Large intestine (tissue), 3 donors: ENCODE results near the gene MALT1. TPM values are rescaled to one million over a fixed set of nuclear protein-coding genes. Genes with fewer than 3 reads are reported as not detected.
"Not testable (repeated sequence)": the region's sequence is repeated elsewhere in the genome, so short reads cannot be mapped to it uniquely, and the experiment has no call there.

ENCODE experiments used
- DNase-seq, 2 donors: peaks; one replicate each; pipeline versions ENCODE4 v3.0.0 to v3.0.0-alpha.2; 2013
- H3K27ac ChIP-seq: one replicate; pipeline ENCODE4 v1.5.1; 2013; ENCODE audit warnings: low read length
- H3K27me3 ChIP-seq: 2 replicates; pipeline ENCODE4 v1.6.1; 2013; ENCODE audit warnings: low read length; ENCODE audit not compliant: control insufficient read depth, insufficient read depth
- H3K36me3 ChIP-seq: 2 replicates; pipeline ENCODE4 v1.6.1; 2013; ENCODE audit warnings: low read length; ENCODE audit not compliant: control insufficient read depth, insufficient read depth
- H3K4me1 ChIP-seq: one replicate; pipeline ENCODE4 v1.6.1; 2013; ENCODE audit warnings: low read length; ENCODE audit not compliant: control insufficient read depth, insufficient read depth
- H3K4me3 ChIP-seq: one replicate; pipeline ENCODE4 v1.5.1; 2013; ENCODE audit warnings: low read length
- H3K9me3 ChIP-seq: one replicate; pipeline ENCODE4 v1.6.1; 2013; ENCODE audit warnings: mild to moderate bottlenecking, low read depth, low read length, moderate library complexity; ENCODE audit not compliant: control insufficient read depth
- WGBS: methylation state at CpG from one replicate; pipeline ENCODE4 v1.1.5; 2013; ENCODE audit warnings: low lambda C conversion rate; ENCODE audit not compliant: insufficient coverage; 5-methylcytosine and 5-hydroxymethylcytosine counted together
- polyA plus RNA-seq: library from polyadenylated mRNA; unstranded; fragments of 120-200 nt; gene quantifications from one replicate; pipeline ENCODE4 v1.2.1, GENCODE V29; 2013

The MALT1 gene
- polyA plus RNA-seq, 1 donor = 25.4 TPM

GRCh38 chr18:58756148-58756547, 84.9 kb downstream of the MALT1 start:
- H3K4me1 ChIP-seq = peaks cover 31% of the 10 kb centered on the region
- H3K27me3 ChIP-seq = no peaks in the 10 kb centered on the region
- H3K4me3 ChIP-seq = no peak overlapping the region
- peak overlapping the region; percentile 83 for H3K27ac ChIP-seq
- no peaks in the 10 kb centered on the region for H3K36me3 ChIP-seq
- peak in 1 of 2 donors; percentile 21 for DNase-seq
- no CpG with 5 or more reads among the region's 10 CpGs for WGBS
- H3K9me3 ChIP-seq = no peaks in the 10 kb centered on the region

GRCh38 chr18:58756596-58757240, 85.5 kb downstream of the MALT1 start:
- Histone ChIP-seq H3K36me3 (no peaks in the 10 kb centered on the region), H3K4me1 (peaks cover 31% of the 10 kb centered on the region), H3K4me3 (no peak overlapping the region), H3K27ac (no peak overlapping the region), H3K9me3 (no peaks in the 10 kb centered on the region), H3K27me3 (no peaks in the 10 kb centered on the region)
- WGBS = no CpG with 5 or more reads among the region's 8 CpGs
- DNase-seq = no peak

- not testable (repeated sequence) for H3K27me3 ChIP-seq, H3K9me3 ChIP-seq, H3K36me3 ChIP-seq, H3K4me3 ChIP-seq, DNase-seq, H3K27ac ChIP-seq
- H3K4me1 ChIP-seq = peaks cover 31% of the 10 kb centered on the region
- no CpG with 5 or more reads among the region's 7 CpGs for WGBS
These were observed 86.1 kb downstream of the MALT1 start for GRCh38 chr18:58757351-58757750.

GRCh38 chr18:58758046-58758445, 86.8 kb downstream of the MALT1 start:
- Histone ChIP-seq H3K36me3 (no peaks in the 10 kb centered on the region), H3K27me3 (no peaks in the 10 kb centered on the region), H3K27ac (no peak overlapping the region), H3K4me1 (peaks cover 31% of the 10 kb centered on the region), H3K9me3 (no peaks in the 10 kb centered on the region), H3K4me3 (no peak overlapping the region)
- 50% methylated on average over 1 of the region's 3 CpGs for WGBS
- no peak for DNase-seq

GRCh38 chr18:58758606-58759005, 87.3 kb downstream of the MALT1 start:
- Histone ChIP-seq H3K27ac (no peak overlapping the region), H3K4me1 (peaks cover 31% of the 10 kb centered on the region), H3K27me3 (no peaks in the 10 kb centered on the region), H3K9me3 (no peaks in the 10 kb centered on the region), H3K36me3 (no peaks in the 10 kb centered on the region), H3K4me3 (no peak overlapping the region)
- no CpG with 5 or more reads among the region's 9 CpGs for WGBS
- no peak for DNase-seq

GRCh38 chr18:58761241-58761969, 90.1 kb downstream of the MALT1 start:
- no peaks in the 10 kb centered on the region for H3K9me3 ChIP-seq
- WGBS = 40% methylated on average over 2 of the region's 14 CpGs
- H3K36me3 ChIP-seq = no peaks in the 10 kb centered on the region
- DNase-seq = no peak
- H3K27ac ChIP-seq = no peak overlapping the region
- peaks cover 14% of the 10 kb centered on the region for H3K4me1 ChIP-seq
- H3K4me3 ChIP-seq = no peak overlapping the region
- no peaks in the 10 kb centered on the region for H3K27me3 ChIP-seq

- no peak overlapping the region for H3K4me3 ChIP-seq
- H3K27ac ChIP-seq = no peak overlapping the region
- no peaks in the 10 kb centered on the region for H3K9me3 ChIP-seq
- peaks cover 14% of the 10 kb centered on the region for H3K4me1 ChIP-seq
- H3K27me3 ChIP-seq = no peaks in the 10 kb centered on the region
- DNase-seq = no peak
- WGBS = no CpG with 5 or more reads among the region's 15 CpGs
- H3K36me3 ChIP-seq = no peaks in the 10 kb centered on the region
These were observed 90.9 kb downstream of the MALT1 start for GRCh38 chr18:58761970-58762780.

GRCh38 chr18:58762781-58763171, 91.5 kb downstream of the MALT1 start:
- no peak for DNase-seq
- H3K27me3 ChIP-seq = no peaks in the 10 kb centered on the region
- H3K36me3 ChIP-seq = no peaks in the 10 kb centered on the region
- H3K27ac ChIP-seq = no peak overlapping the region
- no CpG with 5 or more reads among the region's 10 CpGs for WGBS
- no peaks in the 10 kb centered on the region for H3K9me3 ChIP-seq
- peaks cover 10% of the 10 kb centered on the region for H3K4me1 ChIP-seq
- H3K4me3 ChIP-seq = no peak overlapping the region

- no peaks in the 10 kb centered on the region for H3K9me3 ChIP-seq
- no peaks in the 10 kb centered on the region for H3K36me3 ChIP-seq
- no peak overlapping the region for H3K27ac ChIP-seq
- no peaks in the 10 kb centered on the region for H3K27me3 ChIP-seq
- H3K4me3 ChIP-seq = no peak overlapping the region
- WGBS = 100% methylated on average over 1 of the region's 3 CpGs
- peaks cover 17% of the 10 kb centered on the region for H3K4me1 ChIP-seq
- no peak for DNase-seq
These were observed 94.9 kb downstream of the MALT1 start for GRCh38 chr18:58766164-58766563.

- no CpG with 5 or more reads among the region's 7 CpGs for WGBS
- Histone ChIP-seq H3K4me3 (no peak overlapping the region), H3K27ac (no peak overlapping the region), H3K27me3 (no peaks in the 10 kb centered on the region), H3K36me3 (no peaks in the 10 kb centered on the region), H3K4me1 (peaks cover 17% of the 10 kb centered on the region), H3K9me3 (no peaks in the 10 kb centered on the region)
- no peak for DNase-seq
These were observed 95.7 kb downstream of the MALT1 start for GRCh38 chr18:58766946-58767345.
